Mesenchymal stem cell (in vitro differentiated cells and primary cell): Measurements from ENCODE around the gene CCNG2.

Experiments used
- DNase-seq: peaks from one replicate; pipeline ENCODE4 v3.0.0-alpha.2; 2013
- H2AFZ ChIP-seq: one replicate; pipeline ENCODE4 v1.6.1; 2013; ENCODE audit warnings: low read depth, mild to moderate bottlenecking, control low read depth, inconsistent platforms, low read length, moderate library complexity
- H2AK5ac ChIP-seq: 2 replicates; pipeline ENCODE4 v1.6.1; 2013; ENCODE audit warnings: low read length, moderate library complexity, mild to moderate bottlenecking, inconsistent platforms; ENCODE audit not compliant: severe bottlenecking
- H2BK120ac ChIP-seq: one replicate; pipeline ENCODE4 v1.6.1; 2013; ENCODE audit warnings: low read depth, mild to moderate bottlenecking, inconsistent platforms, low read length, moderate library complexity
- H2BK12ac ChIP-seq, 2 experiments: one replicate each; pipeline ENCODE4 v1.6.1; 2013; ENCODE audit warnings: inconsistent platforms in 2 of 2, low read length in 2 of 2, mild to moderate bottlenecking in 2 of 2, moderate library complexity in 2 of 2, control low read depth in 1 of 2
- H2BK15ac ChIP-seq: one replicate; pipeline ENCODE4 v1.6.1; 2013; ENCODE audit warnings: mild to moderate bottlenecking, low read depth, inconsistent platforms; ENCODE audit not compliant: poor library complexity, severe bottlenecking
- H2BK5ac ChIP-seq: 2 replicates; pipeline ENCODE4 v1.6.1; 2013; ENCODE audit warnings: low read depth, mild to moderate bottlenecking, low read length, control low read depth, inconsistent platforms; ENCODE audit not compliant: poor library complexity, severe bottlenecking
- H3K14ac ChIP-seq, 2 experiments: one replicate each; pipeline ENCODE4 v1.6.1; 2013; ENCODE audit warnings: inconsistent platforms in 2 of 2, low read length in 2 of 2, control low read depth in 1 of 2, mild to moderate bottlenecking in 1 of 2, moderate library complexity in 1 of 2
- H3K18ac ChIP-seq, 2 experiments: one replicate each; pipeline ENCODE4 v1.6.1; 2013; ENCODE audit warnings: inconsistent platforms in 2 of 2, low read length in 2 of 2, control low read depth in 1 of 2, low read depth in 1 of 2, mild to moderate bottlenecking in 1 of 2
- H3K23ac ChIP-seq, 2 experiments: one replicate each; pipeline ENCODE4 v1.6.1; 2013; ENCODE audit warnings: inconsistent platforms in 2 of 2, low read length in 2 of 2, mild to moderate bottlenecking in 2 of 2, moderate library complexity in 2 of 2, control low read depth in 1 of 2
- H3K27ac ChIP-seq: 2 replicates; pipeline ENCODE4 v1.5.1; 2013; ENCODE audit warnings: mild to moderate bottlenecking, moderate library complexity, low read length, control low read depth, inconsistent platforms; ENCODE audit not compliant: poor library complexity, severe bottlenecking
- H3K27me3 ChIP-seq, 2 experiments: 2 replicates each; pipeline versions ENCODE4 v1.6.1 to v1.7.0; 2013; ENCODE audit warnings: low read length in 2 of 2, mild to moderate bottlenecking in 2 of 2, moderate library complexity in 2 of 2, control low read depth in 1 of 2, inconsistent platforms in 1 of 2; ENCODE audit not compliant: control insufficient read depth in 1 of 2, insufficient read depth in 1 of 2
- H3K36me3 ChIP-seq, 2 experiments: 2 replicates each; pipeline versions ENCODE4 v1.6.1 to v1.7.0; 2013; ENCODE audit warnings: low read length in 2 of 2, control low read depth in 1 of 2, inconsistent platforms in 1 of 2, low read depth in 1 of 2, mild to moderate bottlenecking in 1 of 2; ENCODE audit not compliant: insufficient read depth in 2 of 2, control insufficient read depth in 1 of 2
- H3K4ac ChIP-seq, 2 experiments: one replicate each; pipeline ENCODE4 v1.6.1; 2013; ENCODE audit warnings: inconsistent platforms in 2 of 2, low read length in 2 of 2, mild to moderate bottlenecking in 2 of 2, moderate library complexity in 2 of 2, control low read depth in 1 of 2, low read depth in 1 of 2
- H3K4me1 ChIP-seq: 2 replicates; pipeline ENCODE4 v1.6.1; 2013; ENCODE audit warnings: low read depth, low read length, control low read depth; ENCODE audit not compliant: control insufficient read depth, insufficient read depth
- H3K4me2 ChIP-seq: 2 replicates; pipeline ENCODE4 v1.6.1; 2013; ENCODE audit warnings: low read length, mild to moderate bottlenecking, inconsistent platforms; ENCODE audit not compliant: poor library complexity, severe bottlenecking
- H3K4me3 ChIP-seq, 2 experiments: 2 replicates each; pipeline versions ENCODE4 v1.5.1 to v1.7.0; 2013; ENCODE audit warnings: low read length in 2 of 2, mild to moderate bottlenecking in 2 of 2, control low read depth in 1 of 2, low read depth in 1 of 2; ENCODE audit not compliant: insufficient read depth in 1 of 2
- H3K79me1 ChIP-seq: replicated peaks from 2 replicates; pipeline ENCODE4 v1.6.1; 2013; ENCODE audit warnings: mild to moderate bottlenecking, control low read depth, low read length, inconsistent platforms; ENCODE audit not compliant: poor library complexity, severe bottlenecking
- H3K9ac ChIP-seq: 2 replicates; pipeline ENCODE4 v1.7.0; 2013; ENCODE audit warnings: mild to moderate bottlenecking, low read length, moderate library complexity
- H3K9me3 ChIP-seq: 2 replicates; pipeline ENCODE4 v1.7.0; 2013; ENCODE audit warnings: mild to moderate bottlenecking, low read length; ENCODE audit not compliant: control insufficient read depth
- H4K8ac ChIP-seq: one replicate; pipeline ENCODE4 v1.6.1; 2013; ENCODE audit warnings: inconsistent platforms, mild to moderate bottlenecking, low read length, moderate library complexity
- H4K91ac ChIP-seq: one replicate; pipeline ENCODE4 v1.6.1; 2013; ENCODE audit warnings: mild to moderate bottlenecking, low read length, inconsistent platforms
- WGBS: methylation state at CpG from one replicate; pipeline ENCODE4 v1.1.7; 2013; ENCODE audit warnings: mixed read lengths; 5-methylcytosine and 5-hydroxymethylcytosine counted together

The CCNG2 gene

DNA sequence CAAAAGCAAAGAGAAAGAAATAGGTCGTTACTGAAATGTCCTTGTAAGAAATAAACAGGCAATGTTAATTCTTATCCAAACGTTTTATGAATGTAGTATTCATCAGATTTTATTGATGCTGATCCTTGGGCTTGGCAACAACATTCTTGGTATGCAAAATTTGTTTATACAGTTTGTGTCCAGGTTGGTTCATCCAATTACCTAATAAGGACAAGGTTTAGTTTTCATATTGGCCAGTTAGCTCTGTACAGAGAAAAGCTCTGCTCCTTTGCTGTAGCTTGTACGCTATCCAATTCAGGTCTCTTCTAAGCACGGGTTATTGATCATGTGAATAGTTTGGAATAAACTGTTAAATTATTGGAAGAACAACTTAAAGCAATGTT is 14.4 kb upstream of the CCNG2 start:
- H2BK120ac ChIP-seq, result no peak overlapping the region
- H3K23ac ChIP-seq, result no peak overlapping the region
- no peaks in the 10 kb centered on the region for H3K9me3 ChIP-seq
- no peak overlapping the region for H3K9ac ChIP-seq
- H4K8ac ChIP-seq, result no peak overlapping the region
- H2BK15ac ChIP-seq, result no peak overlapping the region
- no peak overlapping the region for H2BK12ac ChIP-seq
- H2BK5ac ChIP-seq, result no peak overlapping the region
- H3K79me1 ChIP-seq, result no peaks in the 10 kb centered on the region
- no peak overlapping the region for H4K91ac ChIP-seq
- no peak overlapping the region for H3K14ac ChIP-seq
- H3K4ac ChIP-seq, result no peak overlapping the region
- H3K4me1 ChIP-seq, result no peaks in the 10 kb centered on the region
- H2AK5ac ChIP-seq, result no peak overlapping the region
- H3K36me3 ChIP-seq, result no peaks in the 10 kb centered on the region
- no peak overlapping the region for H3K4me3 ChIP-seq
- no peak overlapping the region for H3K4me2 ChIP-seq
- 87% methylated on average over 4 of the region's 4 CpGs for WGBS
- H3K27me3 ChIP-seq, result peaks cover 6 to 10% of the 10 kb centered on the region in 2 experiments
- H2AFZ ChIP-seq, result no peak overlapping the region
- H3K27ac ChIP-seq, result no peak overlapping the region
- no peak overlapping the region for H3K18ac ChIP-seq
- DNase-seq, result no peak

DNA sequence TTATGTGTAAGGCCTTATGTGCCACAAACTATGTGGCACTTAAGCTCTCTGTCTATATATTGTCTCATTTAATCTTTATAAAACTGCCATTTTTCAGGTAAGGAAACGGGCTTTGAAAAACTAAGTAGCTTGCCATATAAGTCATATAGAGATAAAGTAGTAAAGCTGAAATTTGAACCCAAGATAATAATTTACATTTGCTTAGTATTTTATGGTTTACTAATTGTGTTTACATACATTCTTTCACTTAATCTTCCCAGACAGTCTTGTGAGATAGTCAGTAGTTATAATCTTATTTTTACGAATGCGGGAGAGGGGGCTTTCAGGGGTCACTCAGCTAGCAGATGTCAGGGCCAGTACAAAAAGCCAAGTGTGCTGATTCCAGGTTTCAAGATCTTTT is 13.9 kb upstream of the CCNG2 start:
- Histone ChIP-seq H3K14ac (no peak overlapping the region), H2BK12ac (no peak overlapping the region), H3K18ac (no peak overlapping the region), H2AK5ac (no peak overlapping the region), H3K23ac (no peak overlapping the region), H3K4me2 (no peak overlapping the region), H3K79me1 (no peaks in the 10 kb centered on the region), H3K27ac (no peak overlapping the region), H3K9ac (no peak overlapping the region), H3K4me3 (no peak overlapping the region), H4K91ac (no peak overlapping the region), H4K8ac (no peak overlapping the region), H2BK5ac (no peak overlapping the region), H2BK15ac (no peak overlapping the region), H3K27me3 (peaks cover 6 to 10% of the 10 kb centered on the region in 2 experiments), H3K4ac (no peak overlapping the region), H3K36me3 (no peaks in the 10 kb centered on the region), H2BK120ac (no peak overlapping the region), H3K9me3 (no peaks in the 10 kb centered on the region), H2AFZ (no peak overlapping the region), H3K4me1 (no peaks in the 10 kb centered on the region)
- DNase-seq, result no peak
- 65% methylated on average over 2 of the region's 3 CpGs for WGBS

DNA sequence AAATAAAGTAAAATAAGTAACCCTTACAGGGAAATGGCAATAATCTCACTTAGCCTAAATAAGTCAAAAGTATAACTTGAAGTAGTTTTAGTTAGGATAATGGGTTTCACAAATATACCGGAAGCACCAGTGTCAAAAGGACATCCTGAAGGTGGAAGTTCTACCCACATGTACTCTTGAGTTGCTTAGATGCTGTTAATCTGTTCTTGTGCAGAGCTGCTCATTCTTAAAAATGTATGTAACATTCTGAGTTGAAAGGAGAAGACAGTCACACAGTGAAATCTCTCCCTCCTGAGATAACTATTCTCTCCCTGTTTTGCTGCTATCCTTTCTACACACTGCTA is 11.2 kb upstream of the CCNG2 start:
- Histone ChIP-seq H3K4me2 (no peak overlapping the region), H3K4me3 (no peak overlapping the region), H3K9me3 (no peaks in the 10 kb centered on the region), H3K18ac (no peak overlapping the region), H3K79me1 (no peaks in the 10 kb centered on the region), H4K8ac (no peak overlapping the region), H3K27ac (no peak overlapping the region), H2BK120ac (no peak overlapping the region), H3K4me1 (no peaks in the 10 kb centered on the region), H3K4ac (no peak overlapping the region), H3K14ac (no peak overlapping the region), H3K23ac (no peak overlapping the region), H2AFZ (no peak overlapping the region), H2BK15ac (no peak overlapping the region), H2AK5ac (no peak overlapping the region), H4K91ac (no peak overlapping the region), H3K27me3 (no peaks in the 10 kb centered on the region), H2BK5ac (no peak overlapping the region), H2BK12ac (no peak overlapping the region), H3K36me3 (no peaks in the 10 kb centered on the region), H3K9ac (no peak overlapping the region)
- DNase-seq, result no peak
- WGBS, result 72% methylated on average over 1 of the region's 1 CpG

DNA sequence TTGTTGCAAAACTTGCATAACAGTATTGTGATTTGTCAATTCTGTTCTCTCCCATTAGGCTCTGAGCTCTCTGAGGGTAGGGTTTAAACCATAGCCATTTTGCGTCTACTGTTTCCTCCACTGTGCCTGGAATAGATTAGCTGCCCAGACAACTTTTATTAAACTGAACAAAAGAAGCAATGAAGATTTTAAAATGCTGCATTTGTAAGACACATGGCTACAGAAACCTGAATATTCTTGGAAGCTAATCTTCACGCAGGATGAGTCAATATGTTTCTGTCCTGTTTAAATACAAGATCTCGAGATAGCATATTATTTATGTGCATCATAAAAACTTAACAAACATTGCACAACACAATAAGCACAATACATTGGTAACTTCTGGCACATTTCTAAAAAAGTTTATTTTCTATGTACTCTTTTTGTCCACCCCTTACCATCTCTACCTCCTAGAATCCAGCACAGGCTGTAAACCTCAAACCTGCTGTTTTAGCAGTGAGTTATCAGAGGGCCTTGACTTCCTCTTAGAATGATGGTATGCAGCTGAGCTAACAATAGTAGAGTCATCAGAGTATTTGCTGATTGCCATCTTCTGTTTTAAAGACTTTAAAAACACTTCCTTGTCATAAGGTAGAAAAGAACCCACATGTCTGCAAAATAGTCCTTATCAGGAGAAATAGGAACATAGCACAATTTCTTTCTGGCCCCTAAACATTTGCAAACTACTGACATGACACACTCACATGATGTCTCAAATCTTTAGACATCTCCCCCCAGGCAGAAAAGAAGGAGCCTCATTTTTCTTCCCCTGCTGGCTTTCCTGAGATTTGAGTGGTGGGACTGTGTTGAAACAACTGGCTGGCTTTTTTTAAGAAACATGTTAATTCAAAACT is 10.6 kb upstream of the CCNG2 start:
- no peak overlapping the region for H2BK12ac ChIP-seq
- H2BK120ac ChIP-seq, result no peak overlapping the region
- no peak overlapping the region for H2AK5ac ChIP-seq
- no peak overlapping the region for H4K8ac ChIP-seq
- no peak overlapping the region for H3K14ac ChIP-seq
- H3K23ac ChIP-seq, result no peak overlapping the region
- WGBS, result 45% methylated on average over 3 of the region's 3 CpGs
- no peaks in the 10 kb centered on the region for H3K9me3 ChIP-seq
- DNase-seq, result peak; percentile 57
- H2AFZ ChIP-seq, result no peak overlapping the region
- H3K27ac ChIP-seq, result no peak overlapping the region
- no peaks in the 10 kb centered on the region for H3K36me3 ChIP-seq
- no peak overlapping the region for H3K9ac ChIP-seq
- H3K4me2 ChIP-seq, result no peak overlapping the region
- H3K79me1 ChIP-seq, result no peaks in the 10 kb centered on the region
- H2BK5ac ChIP-seq, result no peak overlapping the region
- H3K18ac ChIP-seq, result no peak overlapping the region
- H3K4me1 ChIP-seq, result no peaks in the 10 kb centered on the region
- H3K4ac ChIP-seq, result no peak overlapping the region
- no peak overlapping the region for H4K91ac ChIP-seq
- no peak overlapping the region for H2BK15ac ChIP-seq
- no peak overlapping the region for H3K4me3 ChIP-seq
- no peaks in the 10 kb centered on the region for H3K27me3 ChIP-seq
